Liver (tissue), 3 donors: Measurements from ENCODE around the gene ZC3H12D.

Experiments used
- GABPA ChIP-seq, 2 donors: IDR thresholded peaks in 1 of 2; conservative IDR thresholded peaks in 1 of 2; 2 replicates each; pipeline ENCODE4 v1.6.1; 2016; ENCODE audit warnings: antibody characterized with exemption in 2 of 2, mild to moderate bottlenecking in 1 of 2, moderate library complexity in 1 of 2
- HNF4G ChIP-seq: IDR thresholded peaks from 2 replicates; pipeline ENCODE4 v1.6.1; 2016; ENCODE audit warnings: antibody characterized with exemption
- JUND ChIP-seq, 2 donors: IDR thresholded peaks; 2 replicates each; pipeline ENCODE4 v1.6.1; 2016; ENCODE audit warnings: antibody characterized with exemption in 2 of 2
- NR2F2 ChIP-seq: IDR thresholded peaks from 2 replicates; pipeline ENCODE4 v1.6.1; 2016; ENCODE audit warnings: antibody characterized with exemption
- SP1 ChIP-seq: IDR thresholded peaks from 2 replicates; pipeline ENCODE4 v1.6.1; 2018; ENCODE audit warnings: antibody characterized with exemption, mild to moderate bottlenecking
- TF ChIP-seq, protein P1 (sequence below): fragments of 150-350 bp; IDR thresholded peaks from 2 replicates; pipeline ENCODE4 v1.5.1; 2017; ENCODE audit warnings: improper control_type of control experiment, low read depth, low read length; ENCODE audit not compliant: missing input control
- donor health status: healthy.
- donor health status: healthy.

DNA sequence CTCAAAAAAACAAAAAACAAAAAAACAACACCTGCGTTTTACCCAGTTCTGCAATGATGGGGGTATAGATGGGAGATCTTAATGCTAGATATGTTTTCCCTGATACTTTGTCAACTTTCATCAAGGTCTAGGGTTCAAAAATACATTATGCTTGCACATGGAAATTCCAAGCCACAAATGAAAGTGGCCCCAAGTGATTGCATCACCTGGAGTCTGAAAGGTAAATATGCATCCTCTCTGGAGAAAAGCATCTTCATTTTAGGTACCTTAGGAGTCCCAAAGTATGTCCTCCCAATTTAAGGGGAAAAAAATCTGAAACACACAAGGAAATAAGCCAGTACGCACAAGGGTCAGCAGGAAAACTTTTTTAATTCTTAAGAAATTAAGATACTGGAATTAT lies 12.6 kb upstream of the ZC3H12D start:
- TF ChIP-seq, protein P1, sequence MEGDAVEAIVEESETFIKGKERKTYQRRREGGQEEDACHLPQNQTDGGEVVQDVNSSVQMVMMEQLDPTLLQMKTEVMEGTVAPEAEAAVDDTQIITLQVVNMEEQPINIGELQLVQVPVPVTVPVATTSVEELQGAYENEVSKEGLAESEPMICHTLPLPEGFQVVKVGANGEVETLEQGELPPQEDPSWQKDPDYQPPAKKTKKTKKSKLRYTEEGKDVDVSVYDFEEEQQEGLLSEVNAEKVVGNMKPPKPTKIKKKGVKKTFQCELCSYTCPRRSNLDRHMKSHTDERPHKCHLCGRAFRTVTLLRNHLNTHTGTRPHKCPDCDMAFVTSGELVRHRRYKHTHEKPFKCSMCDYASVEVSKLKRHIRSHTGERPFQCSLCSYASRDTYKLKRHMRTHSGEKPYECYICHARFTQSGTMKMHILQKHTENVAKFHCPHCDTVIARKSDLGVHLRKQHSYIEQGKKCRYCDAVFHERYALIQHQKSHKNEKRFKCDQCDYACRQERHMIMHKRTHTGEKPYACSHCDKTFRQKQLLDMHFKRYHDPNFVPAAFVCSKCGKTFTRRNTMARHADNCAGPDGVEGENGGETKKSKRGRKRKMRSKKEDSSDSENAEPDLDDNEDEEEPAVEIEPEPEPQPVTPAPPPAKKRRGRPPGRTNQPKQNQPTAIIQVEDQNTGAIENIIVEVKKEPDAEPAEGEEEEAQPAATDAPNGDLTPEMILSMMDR = no peak
- TF ChIP-seq GABPA (IDR thresholded peaks at IDR 0.05 in 1 of 2, conservative IDR thresholded peaks at IDR 0.05 in 1 of 2) (no peak), HNF4G (no peak), SP1 (no peak), JUND (IDR thresholded peaks at IDR 0.05) (no peak), NR2F2 (no peak)
